MCF 10A (cell line): ENCODE results near the gene MYLK. TPM values are rescaled to one million over a fixed set of nuclear protein-coding genes. Genes with fewer than 3 reads are reported as not detected.

Experiments used
- BruUV-seq: library from RNA; stranded (reverse); fragments of 400-500 nt; replicated peaks from 2 replicates; lab custom pipeline; 2021; lab: Mats Ljungman, UMichigan
- CTCF ChIA-PET: fragments of 300-600 bp; sonication (Branson Sonifier 250); formaldehyde crosslinking; extraction: SDS; loops from one replicate; lab custom pipeline; 2021; ENCODE audit warnings: antibody characterized with exemption, inconsistent platforms; lab: Yijun Ruan, JAX
- POLR2A ChIA-PET: fragments of 300-600, 350-650 bp; sonication (Branson Sonifier 250); formaldehyde crosslinking; extraction: SDS; loops from one replicate; lab custom pipeline; 2020; ENCODE audit warnings: antibody characterized with exemption, inconsistent platforms; lab: Yijun Ruan, JAX
- DNase-seq: peaks from one replicate; pipeline ENCODE4 v3.0.0-alpha.2; 2018; ENCODE audit not compliant: unreplicated experiment
- H3K27ac Mint-ChIP-seq: one replicate; pipeline ENCODE4 v1.8.0; 2022; ENCODE audit warnings: mild to moderate bottlenecking, low read depth, mixed read lengths; ENCODE audit not compliant: unreplicated experiment
- H3K27me3 Mint-ChIP-seq: one replicate; pipeline ENCODE4 v1.8.0; 2022; ENCODE audit warnings: mixed read lengths; ENCODE audit not compliant: insufficient read depth, unreplicated experiment
- H3K36me3 Mint-ChIP-seq: one replicate; pipeline ENCODE4 v1.8.0; 2022; ENCODE audit warnings: mild to moderate bottlenecking, moderate library complexity, mixed read lengths; ENCODE audit not compliant: insufficient read depth, unreplicated experiment
- H3K4me1 Mint-ChIP-seq: one replicate; pipeline ENCODE4 v1.8.0; 2022; ENCODE audit warnings: mixed read lengths; ENCODE audit not compliant: insufficient read depth, unreplicated experiment
- H3K4me3 Mint-ChIP-seq: one replicate; pipeline ENCODE4 v1.8.0; 2022; ENCODE audit warnings: mild to moderate bottlenecking, moderate library complexity, mixed read lengths; ENCODE audit not compliant: unreplicated experiment
- H3K9me3 Mint-ChIP-seq: one replicate; pipeline ENCODE4 v1.8.0; 2022; ENCODE audit warnings: mixed read lengths; ENCODE audit not compliant: unreplicated experiment
- CTCF ChIP-seq: fragments of 200-600 bp; IDR thresholded peaks from one replicate; pipeline ENCODE4 v1.8.0; 2022; ENCODE audit warnings: antibody characterized with exemption, mild to moderate bottlenecking; ENCODE audit not compliant: unreplicated experiment
- intact Hi-C: fragments of 100-400 bp; cut with micrococcal nuclease; formaldehyde crosslinking; loops from 2 replicates; pipeline ENCODE4 v1.14.1; 2022
- total RNA-seq: library from RNA; stranded (reverse); gene quantifications from 2 replicates; pipeline ENCODE4 v1.2.3, GENCODE V29; 2022

The MYLK gene
- total RNA-seq, 1 experiment from 2014 or later: 2.3 TPM

- intact Hi-C loops: no loop called here
- no TSS peak for BruUV-seq
- no peak for TF ChIP-seq CTCF
- peaks cover 81% of the 10 kb centered on the region for H3K27me3 Mint-ChIP-seq
- no peaks in the 10 kb centered on the region for H3K36me3 Mint-ChIP-seq
- ChIA-PET CTCF (interaction anchor here (0.7 to 6.4 kb wide), 5 partner anchors 10 to 299 kb away, joined by 3 to 46 read pairs (median 4); no protein-coding TSS in a partner anchor), POLR2A (interaction anchor here (0.6 kb wide), 1 partner anchor 335 kb away, joined by 4 read pairs; no protein-coding TSS in a partner anchor)
- H3K27ac Mint-ChIP-seq: no peak overlapping the region
- H3K4me3 Mint-ChIP-seq: no peak overlapping the region
- H3K9me3 Mint-ChIP-seq: no peaks in the 10 kb centered on the region
- no peak for DNase-seq
- no peaks in the 10 kb centered on the region for H3K4me1 Mint-ChIP-seq
Observed at GRCh38 chr3:123670743-123671142, 213.4 kb downstream of the MYLK start.

- Mint-ChIP-seq H3K27me3 (peaks cover 62% of the 10 kb centered on the region), H3K36me3 (no peaks in the 10 kb centered on the region), H3K9me3 (no peaks in the 10 kb centered on the region), H3K4me3 (no peak overlapping the region), H3K27ac (no peak overlapping the region), H3K4me1 (no peaks in the 10 kb centered on the region)
- no peak for TF ChIP-seq CTCF
- POLR2A ChIA-PET: no interaction called here
- intact Hi-C loops: no loop called here
- no TSS peak for BruUV-seq
- CTCF ChIA-PET: interaction anchor here (0.6 kb wide), 1 partner anchor 290 kb away, joined by 5 read pairs; no protein-coding TSS in a partner anchor
- no peak for DNase-seq
Observed at GRCh38 chr3:123668906-123669305, 215.2 kb downstream of the MYLK start.

- DNase-seq: no peak
- Mint-ChIP-seq H3K9me3 (no peaks in the 10 kb centered on the region), H3K4me1 (no peaks in the 10 kb centered on the region), H3K36me3 (no peaks in the 10 kb centered on the region), H3K27ac (no peak overlapping the region), H3K27me3 (peaks cover 62% of the 10 kb centered on the region), H3K4me3 (no peak overlapping the region)
- intact Hi-C loops: no loop called here
- CTCF ChIA-PET: no interaction called here
- POLR2A ChIA-PET: no interaction called here
- no peak for TF ChIP-seq CTCF
- BruUV-seq: no TSS peak
Observed at GRCh38 chr3:123667784-123668183, 216.3 kb downstream of the MYLK start.

- CTCF ChIA-PET: interaction anchor here (0.6 to 8.1 kb wide), 2 partner anchors 14 to 1931 kb away, joined by 4 to 75 read pairs; no protein-coding TSS in a partner anchor
- no TSS peak for BruUV-seq
Observed at GRCh38 chr3:123664753-123665152, 219.4 kb downstream of the MYLK start.

More at GRCh38 chr3:123664753-123665152, 219.4 kb downstream of the MYLK start:
- no peak for TF ChIP-seq CTCF
- Mint-ChIP-seq H3K27me3 (peaks cover 57% of the 10 kb centered on the region), H3K4me3 (no peak overlapping the region), H3K27ac (no peak overlapping the region), H3K9me3 (no peaks in the 10 kb centered on the region), H3K4me1 (peaks cover 9% of the 10 kb centered on the region), H3K36me3 (peaks cover 4% of the 10 kb centered on the region)
- intact Hi-C loops: no loop called here
- no peak for DNase-seq
- POLR2A ChIA-PET: no interaction called here
